Activated CD4-positive, alpha-beta memory T cell treated with anti-CD3 and anti-CD28 coated beads, Interleukin-2, amount 10 ng/mL, durations not matched to agents 7 days and 5 days (primary cell): ENCODE results near the gene GRB10. TPM values are rescaled to one million over a fixed set of nuclear protein-coding genes. Genes with fewer than 3 reads are reported as not detected.

Experiments used
- CTCF ChIA-PET: fragments of 350-600 bp; sonication (Branson Sonifier 250); formaldehyde crosslinking; loops from one replicate; lab custom pipeline; 2021; ENCODE audit warnings: antibody characterized with exemption, inconsistent platforms; lab: Charles Lee
- POLR2A ChIA-PET: fragments of 350-600 bp; sonication (Branson Sonifier 250); formaldehyde crosslinking; loops from one replicate; lab custom pipeline; 2021; ENCODE audit warnings: antibody characterized with exemption; lab: Charles Lee
- DNase-seq: peaks from one replicate; pipeline ENCODE4 v3.0.0-alpha.2; 2020
- H3K27ac Mint-ChIP-seq: one replicate; pipeline ENCODE4 v1.8.0; 2021; ENCODE audit warnings: mild to moderate bottlenecking, mixed read lengths
- H3K27me3 Mint-ChIP-seq: one replicate; pipeline ENCODE4 v1.8.0; 2021; ENCODE audit warnings: mixed read lengths
- H3K36me3 Mint-ChIP-seq: one replicate; pipeline ENCODE4 v1.8.0; 2021; ENCODE audit warnings: low read depth, mixed read lengths
- H3K4me1 Mint-ChIP-seq: one replicate; pipeline ENCODE4 v1.8.0; 2021; ENCODE audit warnings: mixed read lengths
- H3K4me3 Mint-ChIP-seq: one replicate; pipeline ENCODE4 v1.8.0; 2021; ENCODE audit warnings: mild to moderate bottlenecking, mixed read lengths
- H3K9me3 Mint-ChIP-seq: one replicate; pipeline ENCODE4 v1.8.0; 2021; ENCODE audit warnings: mixed read lengths
- total RNA-seq, 2 experiments: library from RNA; stranded (reverse); gene quantifications; one replicate each; pipeline ENCODE4 v1.2.3, GENCODE V29; 2021

Gene GRB10
- total RNA-seq, 2 experiments from 2014 or later: 13.9 to 14.2 TPM

GRCh38 chr7:50762337-50762736, 20.4 kb downstream of the GRB10 start:
- no peaks in the 10 kb centered on the region for H3K9me3 Mint-ChIP-seq
- no peak overlapping the region for H3K4me3 Mint-ChIP-seq
- H3K36me3 Mint-ChIP-seq: no peaks in the 10 kb centered on the region
- ChIA-PET CTCF (no interaction called here), POLR2A (no interaction called here)
- H3K27ac Mint-ChIP-seq: no peak overlapping the region
- peaks cover 10% of the 10 kb centered on the region for H3K4me1 Mint-ChIP-seq
- H3K27me3 Mint-ChIP-seq: no peaks in the 10 kb centered on the region
- DNase-seq: no peak

- CTCF ChIA-PET: no interaction called here
- H3K36me3 Mint-ChIP-seq: no peaks in the 10 kb centered on the region
- peaks cover 10% of the 10 kb centered on the region for H3K4me1 Mint-ChIP-seq
- DNase-seq: no peak
- H3K4me3 Mint-ChIP-seq: no peak overlapping the region
- H3K27ac Mint-ChIP-seq: no peak overlapping the region
- POLR2A ChIA-PET: no interaction called here
- no peaks in the 10 kb centered on the region for H3K9me3 Mint-ChIP-seq
- no peaks in the 10 kb centered on the region for H3K27me3 Mint-ChIP-seq
Observed at GRCh38 chr7:50761713-50762112, 21.0 kb downstream of the GRB10 start.

GRCh38 chr7:50757703-50758390, 24.8 kb downstream of the GRB10 start:
- DNase-seq: no peak
- POLR2A ChIA-PET: no interaction called here
- Mint-ChIP-seq H3K27ac (no peak overlapping the region), H3K9me3 (no peaks in the 10 kb centered on the region), H3K27me3 (no peaks in the 10 kb centered on the region), H3K36me3 (no peaks in the 10 kb centered on the region), H3K4me3 (no peak overlapping the region), H3K4me1 (peaks cover 16% of the 10 kb centered on the region)
- CTCF ChIA-PET: no interaction called here

DNA sequence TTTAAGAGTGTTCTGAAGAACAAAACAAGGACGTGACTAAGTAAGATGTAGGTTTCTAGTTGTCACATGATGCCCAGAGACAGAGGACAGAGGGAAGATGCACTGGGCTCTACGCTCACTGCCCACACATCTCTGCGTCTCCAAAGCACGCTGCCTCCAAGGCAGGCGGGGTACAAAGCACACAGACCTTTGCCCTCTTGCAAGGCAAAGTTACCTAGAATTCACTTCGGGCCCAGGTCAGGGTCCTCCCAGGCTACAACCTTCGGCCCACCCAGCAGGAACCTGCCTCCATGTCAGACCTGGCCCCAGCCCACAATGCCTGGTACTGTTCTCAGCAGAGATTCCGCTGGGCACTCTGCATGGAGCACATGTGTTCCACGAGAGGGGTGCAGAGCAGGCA, 26.5 kb downstream of the GRB10 start:
- CTCF ChIA-PET: no interaction called here
- Mint-ChIP-seq H3K4me3 (no peak overlapping the region), H3K27me3 (no peaks in the 10 kb centered on the region), H3K4me1 (peaks cover 7% of the 10 kb centered on the region), H3K9me3 (no peaks in the 10 kb centered on the region), H3K27ac (no peak overlapping the region), H3K36me3 (no peaks in the 10 kb centered on the region)
- POLR2A ChIA-PET: no interaction called here
- no peak for DNase-seq

DNA sequence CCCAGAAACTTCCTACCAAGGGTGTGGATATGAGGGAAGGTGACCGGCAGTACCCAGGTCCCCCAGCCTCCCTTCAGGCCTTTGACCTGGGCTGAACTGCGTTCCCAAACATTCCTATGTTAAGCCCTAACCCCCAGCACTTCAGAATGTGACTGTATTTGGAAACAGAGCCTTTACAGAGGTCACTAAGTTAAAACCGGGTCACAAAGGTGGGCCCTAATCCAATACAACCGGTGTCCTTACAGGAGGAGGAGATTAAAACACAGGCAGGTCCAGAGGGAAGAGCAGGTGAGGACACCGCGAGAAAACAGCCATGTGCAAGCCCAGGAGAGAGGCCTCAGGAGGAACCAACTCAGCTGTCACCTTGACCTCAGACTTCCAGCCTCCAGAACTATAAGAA, 28.0 kb downstream of the GRB10 start:
- H3K27me3 Mint-ChIP-seq: no peaks in the 10 kb centered on the region
- H3K36me3 Mint-ChIP-seq: no peaks in the 10 kb centered on the region
- no peak overlapping the region for H3K27ac Mint-ChIP-seq
- CTCF ChIA-PET: no interaction called here
- DNase-seq: no peak
- H3K4me1 Mint-ChIP-seq: peaks cover 7% of the 10 kb centered on the region
- no peaks in the 10 kb centered on the region for H3K9me3 Mint-ChIP-seq
- no peak overlapping the region for H3K4me3 Mint-ChIP-seq
- POLR2A ChIA-PET: no interaction called here

GRCh38 chr7:50754241-50754640, 28.5 kb downstream of the GRB10 start:
- Mint-ChIP-seq H3K4me1 (peaks cover 7% of the 10 kb centered on the region), H3K36me3 (no peaks in the 10 kb centered on the region), H3K4me3 (no peak overlapping the region), H3K27me3 (no peaks in the 10 kb centered on the region), H3K9me3 (no peaks in the 10 kb centered on the region), H3K27ac (no peak overlapping the region)
- no peak for DNase-seq
- ChIA-PET POLR2A (no interaction called here), CTCF (no interaction called here)

- Mint-ChIP-seq H3K4me3 (no peak overlapping the region), H3K4me1 (peaks cover 7% of the 10 kb centered on the region), H3K27me3 (no peaks in the 10 kb centered on the region), H3K9me3 (no peaks in the 10 kb centered on the region), H3K36me3 (no peaks in the 10 kb centered on the region), H3K27ac (no peak overlapping the region)
- no peak for DNase-seq
- ChIA-PET CTCF (no interaction called here), POLR2A (interaction anchor here (1.6 kb wide), 1 partner anchor 11 kb away, joined by 5 read pairs; no protein-coding TSS in a partner anchor)
Observed at GRCh38 chr7:50752422-50752821, 30.3 kb downstream of the GRB10 start.

- DNase-seq: no peak
- no peaks in the 10 kb centered on the region for H3K27me3 Mint-ChIP-seq
- no peak overlapping the region for H3K4me3 Mint-ChIP-seq
- no peaks in the 10 kb centered on the region for H3K9me3 Mint-ChIP-seq
- no peaks in the 10 kb centered on the region for H3K36me3 Mint-ChIP-seq
- ChIA-PET POLR2A (no interaction called here), CTCF (no interaction called here)
- H3K27ac Mint-ChIP-seq: no peak overlapping the region
- peaks cover 7% of the 10 kb centered on the region for H3K4me1 Mint-ChIP-seq
Observed at GRCh38 chr7:50751146-50751545, 31.6 kb downstream of the GRB10 start.

- Mint-ChIP-seq H3K27me3 (no peaks in the 10 kb centered on the region), H3K4me3 (no peak overlapping the region), H3K4me1 (peaks cover 7% of the 10 kb centered on the region), H3K36me3 (no peaks in the 10 kb centered on the region), H3K27ac (no peak overlapping the region), H3K9me3 (no peaks in the 10 kb centered on the region)
- CTCF ChIA-PET: no interaction called here
- no peak for DNase-seq
- POLR2A ChIA-PET: no interaction called here
Observed at GRCh38 chr7:50749896-50750295, 32.8 kb downstream of the GRB10 start.

- CTCF ChIA-PET: no interaction called here
- peaks cover under 1% of the 10 kb centered on the region for H3K4me1 Mint-ChIP-seq
- no peaks in the 10 kb centered on the region for H3K9me3 Mint-ChIP-seq
- H3K27me3 Mint-ChIP-seq: no peaks in the 10 kb centered on the region
- DNase-seq: no peak
- POLR2A ChIA-PET: interaction anchor here (1.0 kb wide), 1 partner anchor 8 kb away, joined by 4 read pairs; no protein-coding TSS in a partner anchor
- H3K36me3 Mint-ChIP-seq: no peaks in the 10 kb centered on the region
- no peak overlapping the region for H3K27ac Mint-ChIP-seq
- H3K4me3 Mint-ChIP-seq: no peak overlapping the region
Observed at GRCh38 chr7:50748472-50748871, 34.2 kb downstream of the GRB10 start.

- no peaks in the 10 kb centered on the region for H3K9me3 Mint-ChIP-seq
Observed at GRCh38 chr7:50745835-50746234, 36.9 kb downstream of the GRB10 start.

DNA sequence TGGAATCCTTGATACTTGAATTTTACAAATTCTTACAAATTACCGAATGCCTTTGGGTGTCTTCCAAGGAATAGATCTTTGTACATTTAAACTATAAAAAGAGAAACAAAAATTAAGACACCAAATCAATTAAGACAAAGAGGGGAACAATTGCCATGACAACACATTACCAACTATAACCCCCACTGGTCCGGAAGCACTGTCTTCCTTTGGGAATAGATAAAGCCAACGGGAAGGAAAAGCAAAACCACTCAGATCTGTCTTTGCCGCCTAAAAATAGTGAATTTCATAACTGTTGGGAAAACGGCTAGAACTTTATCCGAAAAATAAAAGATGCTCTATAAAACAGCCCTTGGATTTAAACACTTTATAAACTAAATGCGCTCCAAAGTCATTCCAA, 37.4 kb downstream of the GRB10 start:
- Mint-ChIP-seq H3K4me1 (peaks cover 9% of the 10 kb centered on the region), H3K9me3 (no peaks in the 10 kb centered on the region), H3K36me3 (no peaks in the 10 kb centered on the region), H3K27ac (no peak overlapping the region), H3K27me3 (no peaks in the 10 kb centered on the region), H3K4me3 (no peak overlapping the region)
- ChIA-PET CTCF (no interaction called here), POLR2A (no interaction called here)
- no peak for DNase-seq

More at GRCh38 chr7:50745835-50746234, 36.9 kb downstream of the GRB10 start:
- Mint-ChIP-seq H3K4me1 (peaks cover 5% of the 10 kb centered on the region), H3K36me3 (no peaks in the 10 kb centered on the region), H3K27me3 (no peaks in the 10 kb centered on the region), H3K4me3 (no peak overlapping the region), H3K27ac (no peak overlapping the region)
- ChIA-PET CTCF (no interaction called here), POLR2A (interaction anchor here (0.7 kb wide), 1 partner anchor 45 kb away, joined by 3 read pairs; no protein-coding TSS in a partner anchor)
- no peak for DNase-seq

DNA sequence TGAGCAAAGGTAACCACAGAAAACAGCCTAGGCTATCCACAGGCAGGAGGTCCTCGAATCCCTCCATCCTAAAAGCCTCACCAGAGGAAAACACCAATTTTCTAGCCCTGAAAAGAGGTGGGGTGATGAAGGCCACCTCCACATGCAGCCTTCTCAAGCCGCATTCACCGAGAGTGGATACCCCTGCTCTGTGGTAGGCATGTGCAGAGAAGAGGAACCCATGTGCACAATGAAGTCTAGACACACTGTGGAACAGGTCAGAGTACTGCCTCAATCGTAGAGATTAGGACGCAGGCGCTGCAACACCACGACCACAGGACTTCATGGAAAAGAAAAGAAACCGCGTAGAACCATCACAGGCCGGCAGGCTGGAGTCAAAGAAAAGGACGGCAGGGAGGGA, 38.8 kb downstream of the GRB10 start:
- H3K4me3 Mint-ChIP-seq: no peak overlapping the region
- ChIA-PET CTCF (no interaction called here), POLR2A (no interaction called here)
- no peak for DNase-seq
- H3K27me3 Mint-ChIP-seq: no peaks in the 10 kb centered on the region
- no peaks in the 10 kb centered on the region for H3K9me3 Mint-ChIP-seq
- peaks cover 22% of the 10 kb centered on the region for H3K4me1 Mint-ChIP-seq
- no peaks in the 10 kb centered on the region for H3K36me3 Mint-ChIP-seq
- no peak overlapping the region for H3K27ac Mint-ChIP-seq

- DNase-seq: no peak
- ChIA-PET POLR2A (no interaction called here), CTCF (no interaction called here)
- H3K27me3 Mint-ChIP-seq: no peaks in the 10 kb centered on the region
- peaks cover 22% of the 10 kb centered on the region for H3K4me1 Mint-ChIP-seq
- H3K27ac Mint-ChIP-seq: no peak overlapping the region
- H3K9me3 Mint-ChIP-seq: no peaks in the 10 kb centered on the region
- H3K36me3 Mint-ChIP-seq: no peaks in the 10 kb centered on the region
- H3K4me3 Mint-ChIP-seq: no peak overlapping the region
Observed at GRCh38 chr7:50743016-50743415, 39.7 kb downstream of the GRB10 start.
